ENCODE results near the gene AMH. TPM values are rescaled to one million over a fixed set of nuclear protein-coding genes. Genes with fewer than 3 reads are reported as not detected.

Gene AMH
- total RNA-seq, 1 experiment from 2014 or later, result 11.2 TPM

GRCh38 chr19:2276429-2276986, 27.4 kb downstream of the AMH start:
- TF ChIP-seq GTF2I (CRISPR knock-in tag; conservative IDR thresholded peaks at IDR 0.05) (no peak), ETV6 (CRISPR knock-in tag; IDR thresholded peaks at IDR 0.05) (no peak), TEAD1 (CRISPR knock-in tag; IDR thresholded peaks at IDR 0.05) (no peak), GRHL2 (CRISPR knock-in tag; IDR thresholded peaks at IDR 0.05; ENCODE audit: insufficient replicate concordance, severe bottlenecking) (no peak), SP1 (CRISPR knock-in tag; conservative IDR thresholded peaks at IDR 0.05) (no peak), FOXK1 (CRISPR knock-in tag; IDR thresholded peaks at IDR 0.05) (no peak), MLX (CRISPR knock-in tag; IDR thresholded peaks at IDR 0.05) (no peak), HMGA2 (CRISPR knock-in tag; IDR thresholded peaks at IDR 0.05) (no peak), CBFB (CRISPR knock-in tag; IDR thresholded peaks at IDR 0.05; ENCODE audit: low read depth) (no peak), NFE2L1 (CRISPR knock-in tag; IDR thresholded peaks at IDR 0.05) (no peak), SOX15 (CRISPR knock-in tag; IDR thresholded peaks at IDR 0.05) (no peak), RORB (CRISPR knock-in tag; IDR thresholded peaks at IDR 0.05) (no peak), TEAD4 (CRISPR knock-in tag; IDR thresholded peaks at IDR 0.05) (no peak)
- TF ChIP-seq, protein P1, sequence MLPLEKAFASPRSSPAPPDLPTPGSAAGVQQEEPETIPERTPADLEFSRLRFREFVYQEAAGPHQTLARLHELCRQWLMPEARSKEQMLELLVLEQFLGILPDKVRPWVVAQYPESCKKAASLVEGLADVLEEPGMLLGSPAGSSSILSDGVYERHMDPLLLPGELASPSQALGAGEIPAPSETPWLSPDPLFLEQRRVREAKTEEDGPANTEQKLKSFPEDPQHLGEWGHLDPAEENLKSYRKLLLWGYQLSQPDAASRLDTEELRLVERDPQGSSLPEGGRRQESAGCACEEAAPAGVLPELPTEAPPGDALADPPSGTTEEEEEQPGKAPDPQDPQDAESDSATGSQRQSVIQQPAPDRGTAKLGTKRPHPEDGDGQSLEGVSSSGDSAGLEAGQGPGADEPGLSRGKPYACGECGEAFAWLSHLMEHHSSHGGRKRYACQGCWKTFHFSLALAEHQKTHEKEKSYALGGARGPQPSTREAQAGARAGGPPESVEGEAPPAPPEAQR (CRISPR knock-in tag; IDR thresholded peaks at IDR 0.05), result no peak
- TF ChIP-seq, protein P2, sequence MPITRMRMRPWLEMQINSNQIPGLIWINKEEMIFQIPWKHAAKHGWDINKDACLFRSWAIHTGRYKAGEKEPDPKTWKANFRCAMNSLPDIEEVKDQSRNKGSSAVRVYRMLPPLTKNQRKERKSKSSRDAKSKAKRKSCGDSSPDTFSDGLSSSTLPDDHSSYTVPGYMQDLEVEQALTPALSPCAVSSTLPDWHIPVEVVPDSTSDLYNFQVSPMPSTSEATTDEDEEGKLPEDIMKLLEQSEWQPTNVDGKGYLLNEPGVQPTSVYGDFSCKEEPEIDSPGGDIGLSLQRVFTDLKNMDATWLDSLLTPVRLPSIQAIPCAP (CRISPR knock-in tag; IDR thresholded peaks at IDR 0.05), result no peak
- TF ChIP-seq, protein P3, sequence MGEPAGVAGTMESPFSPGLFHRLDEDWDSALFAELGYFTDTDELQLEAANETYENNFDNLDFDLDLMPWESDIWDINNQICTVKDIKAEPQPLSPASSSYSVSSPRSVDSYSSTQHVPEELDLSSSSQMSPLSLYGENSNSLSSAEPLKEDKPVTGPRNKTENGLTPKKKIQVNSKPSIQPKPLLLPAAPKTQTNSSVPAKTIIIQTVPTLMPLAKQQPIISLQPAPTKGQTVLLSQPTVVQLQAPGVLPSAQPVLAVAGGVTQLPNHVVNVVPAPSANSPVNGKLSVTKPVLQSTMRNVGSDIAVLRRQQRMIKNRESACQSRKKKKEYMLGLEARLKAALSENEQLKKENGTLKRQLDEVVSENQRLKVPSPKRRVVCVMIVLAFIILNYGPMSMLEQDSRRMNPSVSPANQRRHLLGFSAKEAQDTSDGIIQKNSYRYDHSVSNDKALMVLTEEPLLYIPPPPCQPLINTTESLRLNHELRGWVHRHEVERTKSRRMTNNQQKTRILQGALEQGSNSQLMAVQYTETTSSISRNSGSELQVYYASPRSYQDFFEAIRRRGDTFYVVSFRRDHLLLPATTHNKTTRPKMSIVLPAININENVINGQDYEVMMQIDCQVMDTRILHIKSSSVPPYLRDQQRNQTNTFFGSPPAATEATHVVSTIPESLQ (CRISPR knock-in tag; IDR thresholded peaks at IDR 0.05), result no peak
- TF ChIP-seq, protein P4, sequence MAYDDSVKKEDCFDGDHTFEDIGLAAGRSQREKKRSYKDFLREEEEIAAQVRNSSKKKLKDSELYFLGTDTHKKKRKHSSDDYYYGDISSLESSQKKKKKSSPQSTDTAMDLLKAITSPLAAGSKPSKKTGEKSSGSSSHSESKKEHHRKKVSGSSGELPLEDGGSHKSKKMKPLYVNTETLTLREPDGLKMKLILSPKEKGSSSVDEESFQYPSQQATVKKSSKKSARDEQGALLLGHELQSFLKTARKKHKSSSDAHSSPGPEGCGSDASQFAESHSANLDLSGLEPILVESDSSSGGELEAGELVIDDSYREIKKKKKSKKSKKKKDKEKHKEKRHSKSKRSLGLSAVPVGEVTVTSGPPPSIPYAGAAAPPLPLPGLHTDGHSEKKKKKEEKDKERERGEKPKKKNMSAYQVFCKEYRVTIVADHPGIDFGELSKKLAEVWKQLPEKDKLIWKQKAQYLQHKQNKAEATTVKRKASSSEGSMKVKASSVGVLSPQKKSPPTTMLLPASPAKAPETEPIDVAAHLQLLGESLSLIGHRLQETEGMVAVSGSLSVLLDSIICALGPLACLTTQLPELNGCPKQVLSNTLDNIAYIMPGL (CRISPR knock-in tag; IDR thresholded peaks at IDR 0.05), result no peak
- TF ChIP-seq, protein P5, sequence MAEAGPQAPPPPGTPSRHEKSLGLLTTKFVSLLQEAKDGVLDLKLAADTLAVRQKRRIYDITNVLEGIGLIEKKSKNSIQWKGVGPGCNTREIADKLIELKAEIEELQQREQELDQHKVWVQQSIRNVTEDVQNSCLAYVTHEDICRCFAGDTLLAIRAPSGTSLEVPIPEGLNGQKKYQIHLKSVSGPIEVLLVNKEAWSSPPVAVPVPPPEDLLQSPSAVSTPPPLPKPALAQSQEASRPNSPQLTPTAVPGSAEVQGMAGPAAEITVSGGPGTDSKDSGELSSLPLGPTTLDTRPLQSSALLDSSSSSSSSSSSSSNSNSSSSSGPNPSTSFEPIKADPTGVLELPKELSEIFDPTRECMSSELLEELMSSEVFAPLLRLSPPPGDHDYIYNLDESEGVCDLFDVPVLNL (CRISPR knock-in tag; IDR thresholded peaks at IDR 0.05; ENCODE audit: borderline replicate concordance, low read depth), result no peak
- Mint-ChIP-seq H3K4me1 (peaks cover 19% of the 10 kb centered on the region), H3K4me3 (no peak overlapping the region), H3K27me3 (ENCODE audit: low read depth) (no peaks in the 10 kb centered on the region; the same call in 1 of the 2 replicates), H3K27ac (no peak overlapping the region), H3K36me3 (peaks cover 4% of the 10 kb centered on the region), H3K9me3 (no peaks in the 10 kb centered on the region)
- ChIA-PET CTCF (interaction anchor here (1.0 to 4.4 kb wide), 11 partner anchors 12 to 125 kb away, joined by 3 to 23 read pairs (median 4); partner anchors contain the start of genes AP3D1, LSM7 and PLEKHJ1), POLR2A (interaction anchor here (1.4 kb wide), 1 partner anchor 14 kb away, joined by 3 read pairs; no protein-coding TSS in a partner anchor)
- DNase-seq (ENCODE audit: low spot score) (no peak), ATAC-seq (no peak)

DNA sequence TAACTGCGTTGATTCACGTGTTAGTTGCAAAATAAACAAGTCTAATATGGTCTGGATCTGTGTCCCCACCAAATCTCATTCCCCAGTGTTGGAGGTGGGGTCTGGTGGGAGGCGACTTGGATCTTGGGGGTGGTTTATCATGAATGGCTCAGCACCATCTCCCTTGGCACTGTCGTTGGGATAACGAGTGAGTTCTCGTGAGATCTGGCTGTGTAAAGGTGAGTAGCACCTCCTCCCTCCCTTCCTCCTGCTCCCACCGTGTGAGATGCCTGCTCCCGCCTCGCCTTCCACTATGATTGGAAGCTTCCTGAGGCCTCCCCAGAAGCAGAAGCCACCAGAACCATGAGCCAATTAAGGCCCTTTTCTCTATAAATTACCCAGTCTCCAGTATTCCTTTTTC, 28.0 kb downstream of the AMH start:
- ChIA-PET POLR2A (no interaction called here), CTCF (interaction anchor here (1.0 to 4.4 kb wide), 4 partner anchors 15 to 38 kb away, joined by 3 to 23 read pairs (median 8); no protein-coding TSS in a partner anchor)
- Mint-ChIP-seq H3K9me3 (no peaks in the 10 kb centered on the region), H3K4me3 (no peak overlapping the region), H3K4me1 (peaks cover 18% of the 10 kb centered on the region), H3K36me3 (no peaks in the 10 kb centered on the region), H3K27me3 (ENCODE audit: low read depth) (no peaks in the 10 kb centered on the region), H3K27ac (no peak overlapping the region)
- DNase-seq (ENCODE audit: low spot score), result no peak
- no peak for ATAC-seq
- no peak for TF ChIP-seq ZNF138 (CRISPR knock-in tag; conservative IDR thresholded peaks at IDR 0.05)
- no peak for TF ChIP-seq FOXK1 (CRISPR knock-in tag; IDR thresholded peaks at IDR 0.05)
- TF ChIP-seq, protein P1 (CRISPR knock-in tag; IDR thresholded peaks at IDR 0.05), result no peak
- no peak for TF ChIP-seq ZNF671 (CRISPR knock-in tag; IDR thresholded peaks at IDR 0.05)
- TF ChIP-seq CTCF (IDR thresholded peaks at IDR 0.05), result no peak
- no peak for TF ChIP-seq MXD4 (CRISPR knock-in tag; IDR thresholded peaks at IDR 0.05; ENCODE audit: borderline replicate concordance)
- no peak for TF ChIP-seq ZNF317 (CRISPR knock-in tag; IDR thresholded peaks at IDR 0.05; ENCODE audit: borderline replicate concordance, low read depth)

All from WTC11 (cell line).